ENCODE results near the gene MOB1B.

The MOB1B gene

GRCh38 chr4:70914631-70915030 is 12.5 kb downstream of the MOB1B start:
- ATAC-seq (no peak), DNase-seq (no peak)

- DNase-seq = no peak
- ATAC-seq = no peak
These were observed 13.1 kb downstream of the MOB1B start for GRCh38 chr4:70915036-70915815.

GRCh38 chr4:70915874-70916559 is 13.8 kb downstream of the MOB1B start:
- no peak for ATAC-seq
- no peak for DNase-seq

- DNase-seq (no peak), ATAC-seq (no peak)
These were observed 18.4 kb downstream of the MOB1B start for GRCh38 chr4:70920592-70920991.

GRCh38 chr4:70925418-70925817 is 23.2 kb downstream of the MOB1B start:
- DNase-seq (no peak), ATAC-seq (no peak)

GRCh38 chr4:70925899-70926635 is 23.9 kb downstream of the MOB1B start:
- no peak for DNase-seq
- ATAC-seq = peak; percentile 89

GRCh38 chr4:70927502-70928137 is 25.5 kb downstream of the MOB1B start:
- ATAC-seq (peak; percentile 26), DNase-seq (peak; percentile 13)

- ATAC-seq (no peak), DNase-seq (no peak)
These were observed 28.5 kb downstream of the MOB1B start for GRCh38 chr4:70930530-70931256.

- DNase-seq = no peak
- ATAC-seq = no peak
These were observed 29.2 kb downstream of the MOB1B start for GRCh38 chr4:70931347-70931746.

- no peak for ATAC-seq
- DNase-seq = no peak
These were observed 30.8 kb downstream of the MOB1B start for GRCh38 chr4:70932984-70933383.

GRCh38 chr4:70935038-70935695 is 33.0 kb downstream of the MOB1B start:
- ATAC-seq (no peak), DNase-seq (no peak)

GRCh38 chr4:70936200-70936787 is 34.1 kb downstream of the MOB1B start:
- ATAC-seq (no peak), DNase-seq (no peak)

- no peak for DNase-seq
- ATAC-seq = no peak
These were observed 35.9 kb downstream of the MOB1B start for GRCh38 chr4:70938086-70938485.

GRCh38 chr4:70940134-70940533 is 38.0 kb downstream of the MOB1B start:
- ATAC-seq = no peak

GRCh38 chr4:70943114-70943513 is 40.9 kb downstream of the MOB1B start:
- ATAC-seq = peak; percentile 55
- no peak for DNase-seq

More at GRCh38 chr4:70940134-70940533, 38.0 kb downstream of the MOB1B start:
- DNase-seq = no peak

GRCh38 chr4:70945046-70945445 is 42.9 kb downstream of the MOB1B start:
- no peak for DNase-seq
- no peak for ATAC-seq

- no peak for DNase-seq
- ATAC-seq = no peak
These were observed 43.4 kb downstream of the MOB1B start for GRCh38 chr4:70945452-70946055.

GRCh38 chr4:70946939-70947338 is 44.8 kb downstream of the MOB1B start:
- no peak for DNase-seq
- no peak for ATAC-seq

- DNase-seq (no peak), ATAC-seq (no peak)
These were observed 46.6 kb downstream of the MOB1B start for GRCh38 chr4:70948665-70949260.

- DNase-seq = no peak
- no peak for ATAC-seq
These were observed 51.9 kb downstream of the MOB1B start for GRCh38 chr4:70954032-70954431.
